Nephron (organoid): Measurements from ENCODE around the gene C19orf53.

ENCODE experiments used
- H3K27ac Mint-ChIP-seq, 3 experiments: 2 replicates each; pipeline ENCODE4 v1.8.0; 2020; ENCODE audit warnings: mixed read lengths in 3 of 3, mild to moderate bottlenecking in 2 of 3, moderate library complexity in 1 of 3
- H3K27me3 Mint-ChIP-seq: 2 replicates; pipeline ENCODE4 v1.8.0; 2021; ENCODE audit warnings: low read depth, mild to moderate bottlenecking, moderate library complexity, mixed read lengths
- H3K36me3 Mint-ChIP-seq: 2 replicates; pipeline ENCODE4 v1.8.0; 2020; ENCODE audit warnings: low read depth, mixed read lengths
- H3K4me1 Mint-ChIP-seq: 2 replicates; pipeline ENCODE4 v1.8.0; 2020; ENCODE audit warnings: mixed read lengths
- H3K4me3 Mint-ChIP-seq, 3 experiments: 2 replicates each; pipeline ENCODE4 v1.8.0; 2020; ENCODE audit warnings: mild to moderate bottlenecking in 3 of 3, mixed read lengths in 3 of 3, moderate library complexity in 2 of 3
- H3K9me3 Mint-ChIP-seq: 2 replicates; pipeline ENCODE4 v1.8.0; 2020; ENCODE audit warnings: mixed read lengths
- TF ChIP-seq, protein P1 (sequence below), 3 experiments: fragments of 200-600 bp; sonication (generic); IDR thresholded peaks; one replicate each; pipeline ENCODE4 v1.5.0; 2021; ENCODE audit warnings: antibody characterized with exemption in 3 of 3; ENCODE audit not compliant: unreplicated experiment in 3 of 3

C19orf53 gene

DNA sequence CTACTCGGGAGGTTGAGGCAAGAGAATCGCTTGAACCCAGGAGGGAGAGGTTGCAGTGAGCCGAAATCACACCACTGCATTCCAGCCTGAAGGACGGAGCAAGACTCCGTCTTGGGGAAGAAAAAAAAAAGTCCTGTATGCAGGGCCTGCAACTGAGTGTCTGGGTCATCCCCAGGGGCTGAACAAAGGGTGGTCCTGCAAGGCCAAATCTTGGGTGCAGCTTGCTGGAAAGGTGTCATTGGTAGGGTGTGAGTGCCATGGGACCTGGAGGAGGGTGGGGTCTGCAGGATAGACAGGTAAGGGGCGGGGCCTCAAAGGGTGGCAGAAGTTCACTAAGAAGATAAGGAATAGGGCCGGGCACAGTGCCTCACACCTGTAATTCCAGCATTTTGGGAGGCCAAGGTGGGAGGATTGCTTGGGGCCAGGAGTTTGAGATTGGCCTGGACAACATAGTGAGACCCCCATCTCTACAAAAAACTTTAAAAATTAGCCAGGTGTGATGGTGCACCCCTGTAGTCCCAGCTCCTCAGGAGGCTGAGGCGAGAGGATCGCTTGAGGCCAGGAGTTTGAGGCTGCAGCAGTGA is 52.5 kb downstream of the C19orf53 start:
- Mint-ChIP-seq H3K27ac (no peak overlapping the region), H3K4me1 (peaks cover 8% of the 10 kb centered on the region), H3K27me3 (no peaks in the 10 kb centered on the region), H3K9me3 (no peaks in the 10 kb centered on the region), H3K4me3 (no peak overlapping the region), H3K36me3 (peaks cover 64% of the 10 kb centered on the region)
- TF ChIP-seq, protein P1, sequence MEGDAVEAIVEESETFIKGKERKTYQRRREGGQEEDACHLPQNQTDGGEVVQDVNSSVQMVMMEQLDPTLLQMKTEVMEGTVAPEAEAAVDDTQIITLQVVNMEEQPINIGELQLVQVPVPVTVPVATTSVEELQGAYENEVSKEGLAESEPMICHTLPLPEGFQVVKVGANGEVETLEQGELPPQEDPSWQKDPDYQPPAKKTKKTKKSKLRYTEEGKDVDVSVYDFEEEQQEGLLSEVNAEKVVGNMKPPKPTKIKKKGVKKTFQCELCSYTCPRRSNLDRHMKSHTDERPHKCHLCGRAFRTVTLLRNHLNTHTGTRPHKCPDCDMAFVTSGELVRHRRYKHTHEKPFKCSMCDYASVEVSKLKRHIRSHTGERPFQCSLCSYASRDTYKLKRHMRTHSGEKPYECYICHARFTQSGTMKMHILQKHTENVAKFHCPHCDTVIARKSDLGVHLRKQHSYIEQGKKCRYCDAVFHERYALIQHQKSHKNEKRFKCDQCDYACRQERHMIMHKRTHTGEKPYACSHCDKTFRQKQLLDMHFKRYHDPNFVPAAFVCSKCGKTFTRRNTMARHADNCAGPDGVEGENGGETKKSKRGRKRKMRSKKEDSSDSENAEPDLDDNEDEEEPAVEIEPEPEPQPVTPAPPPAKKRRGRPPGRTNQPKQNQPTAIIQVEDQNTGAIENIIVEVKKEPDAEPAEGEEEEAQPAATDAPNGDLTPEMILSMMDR (IDR thresholded peaks at IDR 0.05; ENCODE audit: unreplicated experiment in 3 of 3) = no peak

DNA sequence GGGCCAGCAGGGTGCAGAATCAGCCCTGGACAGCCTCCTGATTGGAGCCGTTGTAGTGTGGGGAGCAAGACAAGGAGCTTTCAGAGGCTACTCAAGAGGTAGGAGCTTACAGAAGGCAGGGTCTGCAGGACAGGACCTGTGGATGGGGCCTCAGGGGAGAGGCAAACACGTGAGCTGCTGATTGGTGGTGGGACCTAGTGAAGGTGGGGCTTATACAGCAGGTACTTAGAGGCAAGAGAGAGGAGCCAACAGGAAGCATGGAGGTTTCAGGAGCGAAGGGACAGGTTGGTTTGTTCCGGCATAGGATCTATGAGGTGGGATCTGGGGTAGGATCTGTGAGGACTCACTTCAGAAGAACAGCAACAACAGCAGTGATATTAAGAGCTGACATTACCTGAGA is 53.4 kb downstream of the C19orf53 start:
- Mint-ChIP-seq H3K9me3 (no peaks in the 10 kb centered on the region), H3K4me3 (no peak overlapping the region)
- TF ChIP-seq, protein P1 (IDR thresholded peaks at IDR 0.05; ENCODE audit: unreplicated experiment in 3 of 3) = no peak

More for the DNA sequence above, 53.4 kb downstream of the C19orf53 start:
- Mint-ChIP-seq H3K27ac (peak overlapping the region in 1 of 3 experiments; percentile 78), H3K36me3 (peaks cover 58% of the 10 kb centered on the region), H3K4me1 (no peaks in the 10 kb centered on the region), H3K27me3 (no peaks in the 10 kb centered on the region)
